GM21367 (cell line): ENCODE data around the gene RIF1.

Source experiments
- ATAC-seq: cut with Tn5 transposase; IDR thresholded peaks from one replicate; pipeline ENCODE4 v1.9.1; 2021; ENCODE audit not compliant: unreplicated experiment

The RIF1 gene

GRCh38 chr2:151520976-151521375, 111.3 kb downstream of the RIF1 start:
- no peak for ATAC-seq

- ATAC-seq = no peak
Observed at GRCh38 chr2:151522556-151522955, 112.9 kb downstream of the RIF1 start.

GRCh38 chr2:151523850-151524249, 114.1 kb downstream of the RIF1 start:
- ATAC-seq = no peak

- ATAC-seq = no peak
Observed at GRCh38 chr2:151525821-151526373, 116.2 kb downstream of the RIF1 start.

GRCh38 chr2:151526572-151527090, 116.9 kb downstream of the RIF1 start:
- ATAC-seq = no peak
